Large intestine (tissue), 3 donors: Measurements from ENCODE around the gene TSPAN18. TPM values are rescaled to one million over a fixed set of nuclear protein-coding genes. Genes with fewer than 3 reads are reported as not detected.

Experiments
- DNase-seq, 2 donors: peaks; one replicate each; pipeline versions ENCODE4 v3.0.0 to v3.0.0-alpha.2; 2013
- H3K27ac ChIP-seq: one replicate; pipeline ENCODE4 v1.5.1; 2013; ENCODE audit warnings: low read length
- H3K27me3 ChIP-seq: 2 replicates; pipeline ENCODE4 v1.6.1; 2013; ENCODE audit warnings: low read length; ENCODE audit not compliant: control insufficient read depth, insufficient read depth
- H3K36me3 ChIP-seq: 2 replicates; pipeline ENCODE4 v1.6.1; 2013; ENCODE audit warnings: low read length; ENCODE audit not compliant: control insufficient read depth, insufficient read depth
- H3K4me1 ChIP-seq: one replicate; pipeline ENCODE4 v1.6.1; 2013; ENCODE audit warnings: low read length; ENCODE audit not compliant: control insufficient read depth, insufficient read depth
- H3K4me3 ChIP-seq: one replicate; pipeline ENCODE4 v1.5.1; 2013; ENCODE audit warnings: low read length
- H3K9me3 ChIP-seq: one replicate; pipeline ENCODE4 v1.6.1; 2013; ENCODE audit warnings: mild to moderate bottlenecking, low read depth, low read length, moderate library complexity; ENCODE audit not compliant: control insufficient read depth
- WGBS: methylation state at CpG from one replicate; pipeline ENCODE4 v1.1.5; 2013; ENCODE audit warnings: low lambda C conversion rate; ENCODE audit not compliant: insufficient coverage; 5-methylcytosine and 5-hydroxymethylcytosine counted together
- polyA plus RNA-seq: library from polyadenylated mRNA; unstranded; fragments of 120-200 nt; gene quantifications from one replicate; pipeline ENCODE4 v1.2.1, GENCODE V29; 2013

Gene TSPAN18
- polyA plus RNA-seq, 1 donor = 59.1 TPM

- no peaks in the 10 kb centered on the region for H3K27me3 ChIP-seq
These were observed 868 bp downstream of the TSPAN18 start for GRCh38 chr11:44727373-44728287.

GRCh38 chr11:44728491-44728910 is 1.7 kb downstream of the TSPAN18 start:
- Histone ChIP-seq H3K4me1 (peaks cover 19% of the 10 kb centered on the region), H3K9me3 (no peaks in the 10 kb centered on the region), H3K4me3 (peak overlapping the region; percentile 86), H3K27me3 (no peaks in the 10 kb centered on the region), H3K36me3 (no peaks in the 10 kb centered on the region), H3K27ac (no peak overlapping the region)
- no CpG with 5 or more reads among the region's 6 CpGs for WGBS
- DNase-seq = no peak

More at GRCh38 chr11:44727373-44728287, 868 bp downstream of the TSPAN18 start:
- peak overlapping the region; percentile 86 for H3K4me3 ChIP-seq
- H3K36me3 ChIP-seq = no peaks in the 10 kb centered on the region
- 17% methylated on average over 1 of the region's 70 CpGs for WGBS
- H3K9me3 ChIP-seq = no peaks in the 10 kb centered on the region
- peak overlapping the region; percentile 61 for H3K27ac ChIP-seq
- peak; percentile 78 to 79 for DNase-seq
- peaks cover 19% of the 10 kb centered on the region for H3K4me1 ChIP-seq

- Histone ChIP-seq H3K27ac (no peak overlapping the region), H3K4me3 (no peak overlapping the region), H3K36me3 (no peaks in the 10 kb centered on the region), H3K4me1 (peaks cover 19% of the 10 kb centered on the region), H3K9me3 (no peaks in the 10 kb centered on the region), H3K27me3 (no peaks in the 10 kb centered on the region)
- no CpG with 5 or more reads among the region's 2 CpGs for WGBS
- no peak for DNase-seq
These were observed 2.3 kb downstream of the TSPAN18 start for GRCh38 chr11:44729063-44729462.

- H3K4me1 ChIP-seq = peaks cover 19% of the 10 kb centered on the region
- no CpG with 5 or more reads among the region's 3 CpGs for WGBS
- no peak for DNase-seq
- no peaks in the 10 kb centered on the region for H3K36me3 ChIP-seq
- H3K27ac ChIP-seq = no peak overlapping the region
- H3K9me3 ChIP-seq = no peaks in the 10 kb centered on the region
- H3K4me3 ChIP-seq = no peak overlapping the region
- no peaks in the 10 kb centered on the region for H3K27me3 ChIP-seq
These were observed 3.0 kb downstream of the TSPAN18 start for GRCh38 chr11:44729713-44730112.

- H3K27ac ChIP-seq = no peak overlapping the region
- peaks cover 14% of the 10 kb centered on the region for H3K4me1 ChIP-seq
- H3K27me3 ChIP-seq = no peaks in the 10 kb centered on the region
- H3K4me3 ChIP-seq = no peak overlapping the region
- no peak for DNase-seq
- WGBS = no CpG with 5 or more reads among the region's 5 CpGs
- no peaks in the 10 kb centered on the region for H3K36me3 ChIP-seq
- no peaks in the 10 kb centered on the region for H3K9me3 ChIP-seq
These were observed 4.0 kb downstream of the TSPAN18 start for GRCh38 chr11:44730775-44731174.

- no peaks in the 10 kb centered on the region for H3K27me3 ChIP-seq
- no peak overlapping the region for H3K27ac ChIP-seq
- H3K4me3 ChIP-seq = no peak overlapping the region
- peaks cover 5% of the 10 kb centered on the region for H3K4me1 ChIP-seq
- no peaks in the 10 kb centered on the region for H3K9me3 ChIP-seq
- whole genome bisulfite sequencing = no CpG with 5 or more reads among the region's 12 CpGs
- DNase-seq = no peak
- peaks cover under 1% of the 10 kb centered on the region for H3K36me3 ChIP-seq
These were observed 5.1 kb downstream of the TSPAN18 start for GRCh38 chr11:44731685-44732430.

- peaks cover 5% of the 10 kb centered on the region for H3K36me3 ChIP-seq
- H3K4me3 ChIP-seq = no peak overlapping the region
- no peak for DNase-seq
- H3K9me3 ChIP-seq = no peaks in the 10 kb centered on the region
- H3K27ac ChIP-seq = no peak overlapping the region
- 100% methylated on average over 1 of the region's 5 CpGs for WGBS
- peaks cover 5% of the 10 kb centered on the region for H3K4me1 ChIP-seq
- no peaks in the 10 kb centered on the region for H3K27me3 ChIP-seq
These were observed 5.8 kb downstream of the TSPAN18 start for GRCh38 chr11:44732564-44732963.

GRCh38 chr11:44733877-44734276 is 7.1 kb downstream of the TSPAN18 start:
- Histone ChIP-seq H3K27me3 (no peaks in the 10 kb centered on the region), H3K27ac (no peak overlapping the region), H3K4me1 (no peaks in the 10 kb centered on the region), H3K4me3 (no peak overlapping the region), H3K9me3 (no peaks in the 10 kb centered on the region), H3K36me3 (peaks cover 11% of the 10 kb centered on the region)
- WGBS = no CpG with 5 or more reads among the region's 2 CpGs
- DNase-seq = no peak

- no CpG with 5 or more reads among the region's 7 CpGs for WGBS
- Histone ChIP-seq H3K4me3 (no peak overlapping the region), H3K27ac (no peak overlapping the region), H3K36me3 (peaks cover 11% of the 10 kb centered on the region), H3K27me3 (no peaks in the 10 kb centered on the region), H3K9me3 (no peaks in the 10 kb centered on the region), H3K4me1 (peaks cover under 1% of the 10 kb centered on the region)
- DNase-seq = peak in 1 of 2 donors; percentile 12
These were observed 8.2 kb downstream of the TSPAN18 start for GRCh38 chr11:44734843-44735381.

- Histone ChIP-seq H3K36me3 (peaks cover 11% of the 10 kb centered on the region), H3K27me3 (no peaks in the 10 kb centered on the region), H3K27ac (no peak overlapping the region), H3K9me3 (peaks cover 3% of the 10 kb centered on the region), H3K4me3 (no peak overlapping the region), H3K4me1 (peaks cover 8% of the 10 kb centered on the region)
- DNase-seq = no peak
- no CpG with 5 or more reads among the region's 2 CpGs for WGBS
These were observed 10.0 kb downstream of the TSPAN18 start for GRCh38 chr11:44736791-44737190.
